Astrocyte (in vitro differentiated cells and primary cell): Measurements from ENCODE around the gene RICTOR. TPM values are rescaled to one million over a fixed set of nuclear protein-coding genes. Genes with fewer than 3 reads are reported as not detected.
A peak's percentile ranks its signal among the peaks of the same experiment; 100 is the strongest.

Experiments used
- DNase-seq: peaks from one replicate; pipeline ENCODE4 v3.0.0-alpha.2; 2010; ENCODE audit warnings: low read depth
- FAIRE-seq: peaks from 2 replicates; lab custom pipeline; 2011; peaks lifted over from hg19 to GRCh38; lab: Jason Lieb, UNC
- H2AFZ ChIP-seq: 2 replicates; pipeline ENCODE4 v1.6.0; 2012; ENCODE audit warnings: low read depth, low read length, inconsistent platforms
- H3K27ac ChIP-seq: 2 replicates; pipeline ENCODE4 v1.5.1; 2011; ENCODE audit warnings: low read depth, low read length, inconsistent platforms
- H3K27me3 ChIP-seq: 2 replicates; pipeline ENCODE4 v1.6.0; 2011; ENCODE audit warnings: low read length, inconsistent platforms; ENCODE audit not compliant: insufficient read depth
- H3K36me3 ChIP-seq: 2 replicates; pipeline ENCODE4 v1.5.1; 2011; ENCODE audit warnings: low read length, inconsistent platforms; ENCODE audit not compliant: insufficient read depth
- H3K4me1 ChIP-seq: 2 replicates; pipeline ENCODE4 v1.5.1; 2011; ENCODE audit warnings: low read length, inconsistent platforms; ENCODE audit not compliant: insufficient read depth
- H3K4me2 ChIP-seq: 2 replicates; pipeline ENCODE4 v1.6.0; 2012; ENCODE audit warnings: low read length, inconsistent platforms
- H3K4me3 ChIP-seq: 2 replicates; pipeline ENCODE4 v1.5.1; 2011; ENCODE audit warnings: low read depth, mild to moderate bottlenecking, low read length, inconsistent platforms; ENCODE audit not compliant: insufficient read depth
- H3K79me2 ChIP-seq: 2 replicates; pipeline ENCODE4 v1.6.0; 2012; ENCODE audit warnings: mild to moderate bottlenecking, low read length, inconsistent platforms; ENCODE audit not compliant: insufficient read depth
- H3K9ac ChIP-seq: 2 replicates; pipeline ENCODE4 v1.6.0; 2012; ENCODE audit warnings: mild to moderate bottlenecking, low read length, inconsistent platforms
- H3K9me3 ChIP-seq: 2 replicates; pipeline ENCODE4 v1.5.1; 2012; ENCODE audit warnings: low read depth, mild to moderate bottlenecking, low read length, inconsistent platforms; ENCODE audit not compliant: insufficient read depth
- H4K20me1 ChIP-seq: 2 replicates; pipeline ENCODE4 v1.6.0; 2012; ENCODE audit warnings: low read length, inconsistent platforms; ENCODE audit not compliant: insufficient read depth
- H3K27ac Mint-ChIP-seq: one replicate; pipeline ENCODE4 v1.8.0; 2021; ENCODE audit warnings: mild to moderate bottlenecking, mixed read lengths; ENCODE audit not compliant: unreplicated experiment
- H3K27me3 Mint-ChIP-seq: one replicate; pipeline ENCODE4 v1.8.0; 2021; ENCODE audit warnings: low read depth, mixed read lengths; ENCODE audit not compliant: unreplicated experiment
- H3K36me3 Mint-ChIP-seq: one replicate; pipeline ENCODE4 v1.8.0; 2021; ENCODE audit warnings: low read depth, mixed read lengths; ENCODE audit not compliant: unreplicated experiment
- H3K4me1 Mint-ChIP-seq: one replicate; pipeline ENCODE4 v1.8.0; 2021; ENCODE audit warnings: low read depth, mixed read lengths; ENCODE audit not compliant: unreplicated experiment
- H3K4me3 Mint-ChIP-seq: one replicate; pipeline ENCODE4 v1.8.0; 2021; ENCODE audit warnings: mild to moderate bottlenecking, moderate library complexity, mixed read lengths; ENCODE audit not compliant: unreplicated experiment
- H3K9me3 Mint-ChIP-seq: one replicate; pipeline ENCODE4 v1.8.0; 2021; ENCODE audit warnings: mild to moderate bottlenecking, mixed read lengths; ENCODE audit not compliant: unreplicated experiment
- CTCF ChIP-seq: IDR thresholded peaks from 2 replicates; pipeline ENCODE4 v1.5.1; 2011; ENCODE audit warnings: low read depth, mild to moderate bottlenecking, inconsistent platforms, low read length, moderate library complexity; ENCODE audit not compliant: insufficient read depth
- EZH2 ChIP-seq: IDR thresholded peaks from 2 replicates; pipeline ENCODE4 v1.6.1; 2012; ENCODE audit warnings: mild to moderate bottlenecking, low read length, inconsistent platforms; ENCODE audit not compliant: insufficient read depth
- total RNA-seq: library from RNA; stranded (reverse); gene quantifications from 2 replicates; pipeline ENCODE4 v1.2.1, GENCODE V29; 2021

RICTOR gene
- total RNA-seq, 1 donor from 2014 or later: 43.2 TPM

- no peak overlapping the region for H3K4me3 ChIP-seq
- no peak for FAIRE-seq
- peaks cover 4% of the 10 kb centered on the region for H3K36me3 Mint-ChIP-seq
- no peak for DNase-seq
- H3K9ac ChIP-seq: no peak overlapping the region
- H3K36me3 ChIP-seq: peaks cover 31% of the 10 kb centered on the region
- no peak overlapping the region for H3K4me2 ChIP-seq
- H3K27me3 Mint-ChIP-seq: no peaks in the 10 kb centered on the region
- H2AFZ ChIP-seq: no peak overlapping the region
- no peaks in the 10 kb centered on the region for H3K4me1 ChIP-seq
- H3K27ac Mint-ChIP-seq: no peak overlapping the region
- no peak overlapping the region for H3K4me3 Mint-ChIP-seq
- no peaks in the 10 kb centered on the region for H3K9me3 Mint-ChIP-seq
- H3K4me1 Mint-ChIP-seq: peaks cover 7% of the 10 kb centered on the region
- no peaks in the 10 kb centered on the region for H3K79me2 ChIP-seq
- no peaks in the 10 kb centered on the region for H3K9me3 ChIP-seq
- no peak overlapping the region for H3K27ac ChIP-seq
- no peak for TF ChIP-seq EZH2
- TF ChIP-seq CTCF: no peak
- H3K27me3 ChIP-seq: no peaks in the 10 kb centered on the region
- H4K20me1 ChIP-seq: no peaks in the 10 kb centered on the region
These were observed 132.3 kb downstream of the RICTOR start for GRCh38 chr5:38941912-38942311.

GRCh38 chr5:38940230-38940858 is 133.9 kb downstream of the RICTOR start:
- Histone ChIP-seq H3K9ac (no peak overlapping the region), H4K20me1 (no peaks in the 10 kb centered on the region), H2AFZ (no peak overlapping the region), H3K79me2 (no peaks in the 10 kb centered on the region), H3K27ac (no peak overlapping the region), H3K4me3 (no peak overlapping the region), H3K4me1 (no peaks in the 10 kb centered on the region), H3K9me3 (no peaks in the 10 kb centered on the region), H3K36me3 (peaks cover 36% of the 10 kb centered on the region), H3K27me3 (no peaks in the 10 kb centered on the region), H3K4me2 (no peak overlapping the region)
- TF ChIP-seq EZH2 (no peak), CTCF (no peak)
- no peak for DNase-seq
- no peak for FAIRE-seq
- Mint-ChIP-seq H3K4me3 (no peak overlapping the region), H3K27me3 (no peaks in the 10 kb centered on the region), H3K4me1 (peaks cover 7% of the 10 kb centered on the region), H3K36me3 (peaks cover 2% of the 10 kb centered on the region), H3K9me3 (no peaks in the 10 kb centered on the region), H3K27ac (no peak overlapping the region)

GRCh38 chr5:38938973-38939372 is 135.2 kb downstream of the RICTOR start:
- Histone ChIP-seq H3K4me1 (no peaks in the 10 kb centered on the region), H3K9me3 (no peaks in the 10 kb centered on the region), H3K4me3 (no peak overlapping the region), H3K27ac (peak overlapping the region; percentile 7), H4K20me1 (no peaks in the 10 kb centered on the region), H3K9ac (peak overlapping the region; percentile 15), H2AFZ (no peak overlapping the region), H3K79me2 (no peaks in the 10 kb centered on the region), H3K36me3 (peaks cover 32% of the 10 kb centered on the region), H3K27me3 (no peaks in the 10 kb centered on the region), H3K4me2 (peak overlapping the region; percentile 9)
- H3K9me3 Mint-ChIP-seq: no peaks in the 10 kb centered on the region
- peaks cover 2% of the 10 kb centered on the region for H3K36me3 Mint-ChIP-seq
- no peaks in the 10 kb centered on the region for H3K27me3 Mint-ChIP-seq
- FAIRE-seq (no peak), DNase-seq (no peak)
- H3K4me3 Mint-ChIP-seq: no peak overlapping the region
- H3K4me1 Mint-ChIP-seq: peaks cover 7% of the 10 kb centered on the region
- TF ChIP-seq EZH2: no peak
- no peak for TF ChIP-seq CTCF
- no peak overlapping the region for H3K27ac Mint-ChIP-seq
